Endothelial cell of umbilical vein (primary cell): Measurements from ENCODE around the gene PET100. TPM values are rescaled to one million over a fixed set of nuclear protein-coding genes. Genes with fewer than 3 reads are reported as not detected.

Source experiments
- BruUV-seq: library from RNA; stranded (reverse); fragments of 400-500 nt; replicated peaks from 2 replicates; lab custom pipeline; 2021; lab: Mats Ljungman, UMichigan
- CTCF ChIA-PET: fragments of 300-600, 350-600 bp; sonication (Branson Sonifier 250); formaldehyde crosslinking; loops from one replicate; lab custom pipeline; 2021; ENCODE audit warnings: antibody characterized with exemption, inconsistent platforms; lab: Charles Lee
- POLR2A ChIA-PET: fragments of 300-600, 350-600 bp; sonication (Branson Sonifier 250); formaldehyde crosslinking; loops from one replicate; lab custom pipeline; 2021; ENCODE audit warnings: antibody characterized with exemption, inconsistent platforms; lab: Charles Lee
- DNase-seq: peaks from one replicate; pipeline ENCODE4 v3.0.0-alpha.2; 2011; ENCODE audit warnings: low read depth, low spot score
- FAIRE-seq: peaks from 2 replicates; lab custom pipeline; 2011; peaks lifted over from hg19 to GRCh38; lab: Jason Lieb, UNC
- H2AFZ ChIP-seq: 2 replicates; pipeline ENCODE4 v1.6.0; 2012; ENCODE audit warnings: low read depth, low read length, control low read depth, inconsistent platforms
- H3K27ac ChIP-seq: 2 replicates; pipeline ENCODE4 v1.5.1; 2011; ENCODE audit warnings: low read depth, mild to moderate bottlenecking, control low read depth, low read length, moderate library complexity; ENCODE audit not compliant: insufficient read depth
- H3K27me3 ChIP-seq, 2 experiments: 2 replicates each; pipeline versions ENCODE4 v1.6.0 to v1.6.1; 2011; ENCODE audit warnings: low read length in 2 of 2, mixed read lengths in 1 of 2; ENCODE audit not compliant: control insufficient read depth in 2 of 2, insufficient read depth in 2 of 2
- H3K36me3 ChIP-seq, 2 experiments: 2 replicates in 1 of 2; 3 replicates in 1 of 2; pipeline ENCODE4 v1.5.1; 2011; ENCODE audit warnings: low read length in 2 of 2, mild to moderate bottlenecking in 1 of 2, moderate library complexity in 1 of 2; ENCODE audit not compliant: control insufficient read depth in 2 of 2, insufficient read depth in 2 of 2; ENCODE audit errors: extremely low read depth in 1 of 2
- H3K4me1 ChIP-seq: 3 replicates; pipeline ENCODE4 v1.5.1; 2011; ENCODE audit warnings: mild to moderate bottlenecking, low read length; ENCODE audit not compliant: control insufficient read depth, insufficient read depth; ENCODE audit errors: extremely low read depth
- H3K4me2 ChIP-seq: 2 replicates; pipeline ENCODE4 v1.6.1; 2011; ENCODE audit warnings: low read length, control low read depth, mixed read lengths; ENCODE audit not compliant: insufficient read depth
- H3K4me3 ChIP-seq, 3 experiments: fragments of 200-600 bp in 1 of 3; sonication (generic), shearing (Covaris generic) in 1 of 3; replicated peaks in 1 of 3; 2 replicates each; pipeline ENCODE4 v1.5.1; 2011 to 2016; ENCODE audit warnings: control low read depth in 3 of 3, low read length in 3 of 3, mild to moderate bottlenecking in 2 of 3, inconsistent platforms in 1 of 3, low read depth in 1 of 3, moderate library complexity in 1 of 3; ENCODE audit not compliant: insufficient read depth in 1 of 3
- H3K79me2 ChIP-seq: 2 replicates; pipeline ENCODE4 v1.6.0; 2012; ENCODE audit warnings: low read length, inconsistent platforms; ENCODE audit not compliant: control insufficient read depth, insufficient read depth
- H3K9ac ChIP-seq: replicated peaks from 2 replicates; pipeline ENCODE3; 2011; ENCODE audit warnings: low read length, control low read depth; ENCODE audit not compliant: insufficient read depth; ENCODE audit errors: extremely low read depth
- H3K9me1 ChIP-seq: replicated peaks from 3 replicates; pipeline ENCODE4 v1.6.0; 2011; ENCODE audit warnings: mild to moderate bottlenecking, low read length; ENCODE audit not compliant: control insufficient read depth, insufficient read depth; ENCODE audit errors: extremely low read depth
- H3K9me3 ChIP-seq: replicated peaks from 2 replicates; pipeline ENCODE4 v1.5.1; 2012; ENCODE audit warnings: low read length, inconsistent platforms; ENCODE audit not compliant: control insufficient read depth, insufficient read depth
- H4K20me1 ChIP-seq: replicated peaks from 2 replicates; pipeline ENCODE3; 2011; ENCODE audit warnings: mild to moderate bottlenecking, low read length; ENCODE audit not compliant: control insufficient read depth, insufficient read depth; ENCODE audit errors: extremely low read depth
- EZH2 ChIP-seq: IDR thresholded peaks from 2 replicates; pipeline ENCODE4 v1.6.1; 2012; ENCODE audit warnings: borderline replicate concordance, low read depth, mild to moderate bottlenecking, moderate library complexity, low read length, inconsistent platforms; ENCODE audit not compliant: severe bottlenecking
- FOS ChIP-seq: IDR thresholded peaks from 2 replicates; pipeline ENCODE4 v1.6.1; 2011; ENCODE audit warnings: mild to moderate bottlenecking, low read length, moderate library complexity, borderline replicate concordance; ENCODE audit not compliant: insufficient read depth
- GATA2 ChIP-seq: IDR thresholded peaks from 2 replicates; pipeline ENCODE4 v1.7.0; 2011; ENCODE audit warnings: low read depth, mild to moderate bottlenecking, moderate library complexity, mixed read lengths, low read length; ENCODE audit not compliant: insufficient read length, insufficient read depth
- JUN ChIP-seq: IDR thresholded peaks from 2 replicates; pipeline ENCODE4 v1.6.1; 2011; ENCODE audit warnings: borderline replicate concordance, low read depth; ENCODE audit not compliant: insufficient read length, insufficient read depth
- MYC ChIP-seq: IDR thresholded peaks from one replicate; pipeline ENCODE4 v1.6.1; 2011; ENCODE audit warnings: mild to moderate bottlenecking, low read depth, low read length
- POLR2A ChIP-seq: IDR thresholded peaks from 2 replicates; pipeline ENCODE4 v1.6.1; 2012; ENCODE audit warnings: low read depth, mild to moderate bottlenecking, control low read depth, low read length
- POLR2AphosphoS5 ChIP-seq: IDR thresholded peaks from 2 replicates; pipeline ENCODE4 v1.6.1; 2012; ENCODE audit warnings: low read depth, mild to moderate bottlenecking, control low read depth, low read length, moderate library complexity; ENCODE audit not compliant: insufficient read depth
- dilution Hi-C: fragments of 300-500 bp; cut with MboI; formaldehyde crosslinking; loops from one replicate; pipeline ENCODE4 v1.15.0; 2019; ENCODE audit warnings: low sequenced_read_pairs; ENCODE audit not compliant: extremely low pct_ligation_motif_present
- intact Hi-C: fragments of 100-400 bp; cut with micrococcal nuclease; formaldehyde crosslinking; loops from one replicate; pipeline ENCODE4 v1.10.0; 2022
- polyA plus RNA-seq, 4 experiments: library from polyadenylated mRNA; depleted of rRNA in 3 of 4; stranded (reverse) in 3 of 4; unstranded in 1 of 4; fragments of >200 nt; gene quantifications; 2 replicates each; pipeline versions ENCODE4 v1.2.1 to v1.2.3, GENCODE V29; 2011 to 2012; ENCODE audit warnings: missing spikeins in 1 of 4
- total RNA-seq: library from RNA; stranded (reverse); gene quantifications from 2 replicates; pipeline ENCODE4 v1.2.3, GENCODE V29; 2021
- TF ChIP-seq, protein P1 (sequence below): IDR thresholded peaks from 2 replicates; pipeline ENCODE4 v1.6.1; 2011; ENCODE audit not compliant: insufficient read depth, insufficient read length
- TF ChIP-seq, protein P2 (sequence below), 2 donors: IDR thresholded peaks; 1 replicate in 1 of 2; 2 replicates in 1 of 2; pipeline ENCODE4 v1.5.1; 2011; ENCODE audit warnings: low read length in 2 of 2, mild to moderate bottlenecking in 2 of 2, moderate library complexity in 2 of 2, control low read depth in 1 of 2, inconsistent platforms in 1 of 2, low read depth in 1 of 2; ENCODE audit not compliant: insufficient read depth in 1 of 2; ENCODE audit errors: extremely low read depth in 1 of 2

PET100 gene
- total and polyA plus RNA-seq, 2 donors (not counting 3 experiments of a cell fraction or from before 2014, with no cell fraction given), result 55.0 to 172 TPM

DNA sequence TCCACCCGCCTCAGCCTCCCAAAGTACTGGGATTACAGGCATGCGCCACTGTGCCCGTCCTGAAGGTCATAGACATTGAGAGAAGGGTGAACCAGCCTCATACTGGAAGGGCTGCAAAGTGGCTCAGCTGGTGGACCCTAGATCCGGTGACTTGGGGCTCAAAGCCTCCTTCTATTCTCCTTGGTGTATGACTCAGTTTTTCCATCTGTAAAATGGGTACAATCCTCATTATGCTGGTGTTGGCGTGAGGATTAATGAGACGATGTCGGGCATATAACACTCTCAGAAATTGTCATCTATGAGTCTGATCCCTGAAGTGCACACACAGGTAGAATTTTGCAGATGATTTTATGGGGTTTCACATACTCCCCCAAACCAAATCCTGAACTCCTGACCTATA, 39.8 kb upstream of the PET100 start:
- H3K4me2 ChIP-seq, result no peak overlapping the region
- ChIA-PET CTCF (no interaction called here), POLR2A (interaction anchor here (0.6 kb wide), 1 partner anchor 42 kb away, joined by 3 read pairs; no protein-coding TSS in a partner anchor)
- no peaks in the 10 kb centered on the region for H3K9me1 ChIP-seq
- H3K27ac ChIP-seq, result no peak overlapping the region
- H3K27me3 ChIP-seq, result peaks cover 1 to 4% of the 10 kb centered on the region in 2 experiments
- H3K79me2 ChIP-seq, result no peaks in the 10 kb centered on the region
- no peak for DNase-seq
- H2AFZ ChIP-seq, result no peak overlapping the region
- dilution Hi-C loops (no loop called here), intact Hi-C loops (no loop called here)
- no peaks in the 10 kb centered on the region for H3K4me1 ChIP-seq
- TF ChIP-seq POLR2AphosphoS5 (no peak), FOS (no peak), GATA2 (no peak), JUN (no peak), POLR2A (no peak), EZH2 (no peak), MYC (no peak)
- TF ChIP-seq, protein P1, sequence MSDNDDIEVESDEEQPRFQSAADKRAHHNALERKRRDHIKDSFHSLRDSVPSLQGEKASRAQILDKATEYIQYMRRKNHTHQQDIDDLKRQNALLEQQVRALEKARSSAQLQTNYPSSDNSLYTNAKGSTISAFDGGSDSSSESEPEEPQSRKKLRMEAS, result no peak
- TF ChIP-seq, protein P2, sequence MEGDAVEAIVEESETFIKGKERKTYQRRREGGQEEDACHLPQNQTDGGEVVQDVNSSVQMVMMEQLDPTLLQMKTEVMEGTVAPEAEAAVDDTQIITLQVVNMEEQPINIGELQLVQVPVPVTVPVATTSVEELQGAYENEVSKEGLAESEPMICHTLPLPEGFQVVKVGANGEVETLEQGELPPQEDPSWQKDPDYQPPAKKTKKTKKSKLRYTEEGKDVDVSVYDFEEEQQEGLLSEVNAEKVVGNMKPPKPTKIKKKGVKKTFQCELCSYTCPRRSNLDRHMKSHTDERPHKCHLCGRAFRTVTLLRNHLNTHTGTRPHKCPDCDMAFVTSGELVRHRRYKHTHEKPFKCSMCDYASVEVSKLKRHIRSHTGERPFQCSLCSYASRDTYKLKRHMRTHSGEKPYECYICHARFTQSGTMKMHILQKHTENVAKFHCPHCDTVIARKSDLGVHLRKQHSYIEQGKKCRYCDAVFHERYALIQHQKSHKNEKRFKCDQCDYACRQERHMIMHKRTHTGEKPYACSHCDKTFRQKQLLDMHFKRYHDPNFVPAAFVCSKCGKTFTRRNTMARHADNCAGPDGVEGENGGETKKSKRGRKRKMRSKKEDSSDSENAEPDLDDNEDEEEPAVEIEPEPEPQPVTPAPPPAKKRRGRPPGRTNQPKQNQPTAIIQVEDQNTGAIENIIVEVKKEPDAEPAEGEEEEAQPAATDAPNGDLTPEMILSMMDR (IDR thresholded peaks at IDR 0.05; ENCODE audit: extremely low read depth in 1 of 2, insufficient read depth in 1 of 2, low read depth in 1 of 2, low read length in 2 of 2), result no peak
- H3K9ac ChIP-seq, result no peak overlapping the region
- FAIRE-seq, result no peak
- no peaks in the 10 kb centered on the region for H4K20me1 ChIP-seq
- H3K36me3 ChIP-seq, result no peaks in the 10 kb centered on the region
- H3K4me3 ChIP-seq, result no peak overlapping the region
- H3K9me3 ChIP-seq, result no peaks in the 10 kb centered on the region
- no TSS peak for BruUV-seq
